ENCODE results near the gene BCL2. TPM values are rescaled to one million over a fixed set of nuclear protein-coding genes. Genes with fewer than 3 reads are reported as not detected.
A peak's percentile ranks its signal among the peaks of the same experiment; 100 is the strongest.

The BCL2 gene
- total RNA-seq, 1 experiment from 2014 or later, result 2.6 TPM

- TF ChIP-seq, protein P1, sequence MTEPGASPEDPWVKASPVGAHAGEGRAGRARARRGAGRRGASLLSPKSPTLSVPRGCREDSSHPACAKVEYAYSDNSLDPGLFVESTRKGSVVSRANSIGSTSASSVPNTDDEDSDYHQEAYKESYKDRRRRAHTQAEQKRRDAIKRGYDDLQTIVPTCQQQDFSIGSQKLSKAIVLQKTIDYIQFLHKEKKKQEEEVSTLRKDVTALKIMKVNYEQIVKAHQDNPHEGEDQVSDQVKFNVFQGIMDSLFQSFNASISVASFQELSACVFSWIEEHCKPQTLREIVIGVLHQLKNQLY (CRISPR knock-in tag; IDR thresholded peaks at IDR 0.05), result no peak
- TF ChIP-seq ZNF317 (CRISPR knock-in tag; IDR thresholded peaks at IDR 0.05; ENCODE audit: borderline replicate concordance, low read depth) (no peak), ZNF232 (CRISPR knock-in tag; IDR thresholded peaks at IDR 0.05) (no peak), ESRRA (CRISPR knock-in tag; IDR thresholded peaks at IDR 0.05; ENCODE audit: borderline replicate concordance) (no peak), NR2C2 (CRISPR knock-in tag; IDR thresholded peaks at IDR 0.05) (no peak), FOXJ3 (CRISPR knock-in tag; IDR thresholded peaks at IDR 0.05; ENCODE audit: borderline replicate concordance) (no peak), PREB (CRISPR knock-in tag; IDR thresholded peaks at IDR 0.05; ENCODE audit: borderline replicate concordance) (no peak)
- TF ChIP-seq, protein P2, sequence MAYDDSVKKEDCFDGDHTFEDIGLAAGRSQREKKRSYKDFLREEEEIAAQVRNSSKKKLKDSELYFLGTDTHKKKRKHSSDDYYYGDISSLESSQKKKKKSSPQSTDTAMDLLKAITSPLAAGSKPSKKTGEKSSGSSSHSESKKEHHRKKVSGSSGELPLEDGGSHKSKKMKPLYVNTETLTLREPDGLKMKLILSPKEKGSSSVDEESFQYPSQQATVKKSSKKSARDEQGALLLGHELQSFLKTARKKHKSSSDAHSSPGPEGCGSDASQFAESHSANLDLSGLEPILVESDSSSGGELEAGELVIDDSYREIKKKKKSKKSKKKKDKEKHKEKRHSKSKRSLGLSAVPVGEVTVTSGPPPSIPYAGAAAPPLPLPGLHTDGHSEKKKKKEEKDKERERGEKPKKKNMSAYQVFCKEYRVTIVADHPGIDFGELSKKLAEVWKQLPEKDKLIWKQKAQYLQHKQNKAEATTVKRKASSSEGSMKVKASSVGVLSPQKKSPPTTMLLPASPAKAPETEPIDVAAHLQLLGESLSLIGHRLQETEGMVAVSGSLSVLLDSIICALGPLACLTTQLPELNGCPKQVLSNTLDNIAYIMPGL (CRISPR knock-in tag; IDR thresholded peaks at IDR 0.05), result no peak
- TF ChIP-seq, protein P3, sequence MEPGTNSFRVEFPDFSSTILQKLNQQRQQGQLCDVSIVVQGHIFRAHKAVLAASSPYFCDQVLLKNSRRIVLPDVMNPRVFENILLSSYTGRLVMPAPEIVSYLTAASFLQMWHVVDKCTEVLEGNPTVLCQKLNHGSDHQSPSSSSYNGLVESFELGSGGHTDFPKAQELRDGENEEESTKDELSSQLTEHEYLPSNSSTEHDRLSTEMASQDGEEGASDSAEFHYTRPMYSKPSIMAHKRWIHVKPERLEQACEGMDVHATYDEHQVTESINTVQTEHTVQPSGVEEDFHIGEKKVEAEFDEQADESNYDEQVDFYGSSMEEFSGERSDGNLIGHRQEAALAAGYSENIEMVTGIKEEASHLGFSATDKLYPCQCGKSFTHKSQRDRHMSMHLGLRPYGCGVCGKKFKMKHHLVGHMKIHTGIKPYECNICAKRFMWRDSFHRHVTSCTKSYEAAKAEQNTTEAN (CRISPR knock-in tag; IDR thresholded peaks at IDR 0.05), result no peak
These were observed 237.1 kb downstream of the BCL2 start (continued) for GRCh38 chr18:63082366-63083019.

DNA sequence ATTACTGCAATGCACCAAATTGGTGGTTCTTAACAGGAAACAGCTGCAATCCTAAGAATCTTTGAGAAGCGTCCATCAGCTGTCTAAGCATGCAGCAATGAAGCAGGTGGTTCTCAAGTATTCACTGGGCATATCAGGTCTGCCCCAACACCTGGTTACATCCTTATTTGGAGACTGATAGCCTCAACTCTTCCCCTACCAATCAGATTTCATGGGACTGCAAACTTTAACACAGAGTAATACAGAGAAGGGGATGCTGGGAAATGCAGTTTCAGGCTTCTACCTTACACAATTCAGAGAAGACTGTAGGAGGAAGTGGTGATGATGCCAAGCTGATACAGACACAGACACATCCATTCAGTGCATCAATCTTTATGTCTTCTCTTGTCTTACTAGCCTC lies 240.5 kb downstream of the BCL2 start:
- Mint-ChIP-seq H3K27ac (no peak overlapping the region), H3K4me3 (no peak overlapping the region), H3K9me3 (peaks cover 9% of the 10 kb centered on the region), H3K27me3 (ENCODE audit: low read depth) (no peaks in the 10 kb centered on the region), H3K4me1 (peaks cover 9% of the 10 kb centered on the region), H3K36me3 (no peaks in the 10 kb centered on the region)
- TF ChIP-seq ZNF416 (CRISPR knock-in tag; IDR thresholded peaks at IDR 0.05), result no peak
- TF ChIP-seq NFYB (CRISPR knock-in tag; conservative IDR thresholded peaks at IDR 0.05; ENCODE audit: low read depth), result peak; percentile 60
- POLR2A ChIA-PET, result no interaction called here
- DNase-seq (ENCODE audit: low spot score) (no peak), ATAC-seq (peak; percentile 91)
- CTCF ChIA-PET, result interaction anchor here (1.0 kb wide), 1 partner anchor 63 kb away, joined by 3 read pairs; no protein-coding TSS in a partner anchor

- no peak for DNase-seq (ENCODE audit: low spot score)
- no peaks in the 10 kb centered on the region for H3K36me3 Mint-ChIP-seq
- H3K27me3 Mint-ChIP-seq (ENCODE audit: low read depth), result no peaks in the 10 kb centered on the region
- no peak for ATAC-seq
- no peak overlapping the region; the same call in 1 of the 2 replicates for H3K27ac Mint-ChIP-seq
- CTCF ChIA-PET, result no interaction called here
- POLR2A ChIA-PET, result no interaction called here
- H3K9me3 Mint-ChIP-seq, result peaks cover 9% of the 10 kb centered on the region
- H3K4me3 Mint-ChIP-seq, result no peak overlapping the region
- peaks cover 9% of the 10 kb centered on the region for H3K4me1 Mint-ChIP-seq
- no peak for TF ChIP-seq CREM (CRISPR knock-in tag; IDR thresholded peaks at IDR 0.05)
- no peak for TF ChIP-seq JAZF1 (CRISPR knock-in tag; IDR thresholded peaks at IDR 0.05)
- TF ChIP-seq ETV6 (CRISPR knock-in tag; IDR thresholded peaks at IDR 0.05), result no peak
- TF ChIP-seq, protein P4, sequence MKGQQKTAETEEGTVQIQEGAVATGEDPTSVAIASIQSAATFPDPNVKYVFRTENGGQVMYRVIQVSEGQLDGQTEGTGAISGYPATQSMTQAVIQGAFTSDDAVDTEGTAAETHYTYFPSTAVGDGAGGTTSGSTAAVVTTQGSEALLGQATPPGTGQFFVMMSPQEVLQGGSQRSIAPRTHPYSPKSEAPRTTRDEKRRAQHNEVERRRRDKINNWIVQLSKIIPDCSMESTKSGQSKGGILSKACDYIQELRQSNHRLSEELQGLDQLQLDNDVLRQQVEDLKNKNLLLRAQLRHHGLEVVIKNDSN (CRISPR knock-in tag; IDR thresholded peaks at IDR 0.05), result no peak
- no peak for TF ChIP-seq CDX4 (CRISPR knock-in tag; IDR thresholded peaks at IDR 0.05; ENCODE audit: borderline replicate concordance)
- TF ChIP-seq ZNF671 (CRISPR knock-in tag; IDR thresholded peaks at IDR 0.05), result no peak
- no peak for TF ChIP-seq ZNF512 (CRISPR knock-in tag; IDR thresholded peaks at IDR 0.05; ENCODE audit: borderline replicate concordance)
- TF ChIP-seq, protein P5, sequence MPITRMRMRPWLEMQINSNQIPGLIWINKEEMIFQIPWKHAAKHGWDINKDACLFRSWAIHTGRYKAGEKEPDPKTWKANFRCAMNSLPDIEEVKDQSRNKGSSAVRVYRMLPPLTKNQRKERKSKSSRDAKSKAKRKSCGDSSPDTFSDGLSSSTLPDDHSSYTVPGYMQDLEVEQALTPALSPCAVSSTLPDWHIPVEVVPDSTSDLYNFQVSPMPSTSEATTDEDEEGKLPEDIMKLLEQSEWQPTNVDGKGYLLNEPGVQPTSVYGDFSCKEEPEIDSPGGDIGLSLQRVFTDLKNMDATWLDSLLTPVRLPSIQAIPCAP (CRISPR knock-in tag; IDR thresholded peaks at IDR 0.05), result no peak
- TF ChIP-seq ELF4 (CRISPR knock-in tag; IDR thresholded peaks at IDR 0.05; ENCODE audit: low read depth), result no peak
- no peak for TF ChIP-seq CREB1 (CRISPR knock-in tag; IDR thresholded peaks at IDR 0.05)
- TF ChIP-seq, protein P6, sequence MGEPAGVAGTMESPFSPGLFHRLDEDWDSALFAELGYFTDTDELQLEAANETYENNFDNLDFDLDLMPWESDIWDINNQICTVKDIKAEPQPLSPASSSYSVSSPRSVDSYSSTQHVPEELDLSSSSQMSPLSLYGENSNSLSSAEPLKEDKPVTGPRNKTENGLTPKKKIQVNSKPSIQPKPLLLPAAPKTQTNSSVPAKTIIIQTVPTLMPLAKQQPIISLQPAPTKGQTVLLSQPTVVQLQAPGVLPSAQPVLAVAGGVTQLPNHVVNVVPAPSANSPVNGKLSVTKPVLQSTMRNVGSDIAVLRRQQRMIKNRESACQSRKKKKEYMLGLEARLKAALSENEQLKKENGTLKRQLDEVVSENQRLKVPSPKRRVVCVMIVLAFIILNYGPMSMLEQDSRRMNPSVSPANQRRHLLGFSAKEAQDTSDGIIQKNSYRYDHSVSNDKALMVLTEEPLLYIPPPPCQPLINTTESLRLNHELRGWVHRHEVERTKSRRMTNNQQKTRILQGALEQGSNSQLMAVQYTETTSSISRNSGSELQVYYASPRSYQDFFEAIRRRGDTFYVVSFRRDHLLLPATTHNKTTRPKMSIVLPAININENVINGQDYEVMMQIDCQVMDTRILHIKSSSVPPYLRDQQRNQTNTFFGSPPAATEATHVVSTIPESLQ (CRISPR knock-in tag; IDR thresholded peaks at IDR 0.05), result no peak
- TF ChIP-seq NFYB (CRISPR knock-in tag; conservative IDR thresholded peaks at IDR 0.05; ENCODE audit: low read depth), result no peak
These were observed 241.1 kb downstream of the BCL2 start for GRCh38 chr18:63078471-63078870.
